Inferior parietal cortex (tissue), 1 donor: ENCODE measurements around the gene SLC30A1.
"Not testable (repeated sequence)": the region's sequence is repeated elsewhere in the genome, so short reads cannot be mapped to it uniquely, and the experiment has no call there.

ENCODE experiments used
- DNase-seq: peaks from one replicate; pipeline ENCODE4 v3.0.0-alpha.2; 2016; ENCODE audit errors: extremely low spot score

SLC30A1 gene

DNA sequence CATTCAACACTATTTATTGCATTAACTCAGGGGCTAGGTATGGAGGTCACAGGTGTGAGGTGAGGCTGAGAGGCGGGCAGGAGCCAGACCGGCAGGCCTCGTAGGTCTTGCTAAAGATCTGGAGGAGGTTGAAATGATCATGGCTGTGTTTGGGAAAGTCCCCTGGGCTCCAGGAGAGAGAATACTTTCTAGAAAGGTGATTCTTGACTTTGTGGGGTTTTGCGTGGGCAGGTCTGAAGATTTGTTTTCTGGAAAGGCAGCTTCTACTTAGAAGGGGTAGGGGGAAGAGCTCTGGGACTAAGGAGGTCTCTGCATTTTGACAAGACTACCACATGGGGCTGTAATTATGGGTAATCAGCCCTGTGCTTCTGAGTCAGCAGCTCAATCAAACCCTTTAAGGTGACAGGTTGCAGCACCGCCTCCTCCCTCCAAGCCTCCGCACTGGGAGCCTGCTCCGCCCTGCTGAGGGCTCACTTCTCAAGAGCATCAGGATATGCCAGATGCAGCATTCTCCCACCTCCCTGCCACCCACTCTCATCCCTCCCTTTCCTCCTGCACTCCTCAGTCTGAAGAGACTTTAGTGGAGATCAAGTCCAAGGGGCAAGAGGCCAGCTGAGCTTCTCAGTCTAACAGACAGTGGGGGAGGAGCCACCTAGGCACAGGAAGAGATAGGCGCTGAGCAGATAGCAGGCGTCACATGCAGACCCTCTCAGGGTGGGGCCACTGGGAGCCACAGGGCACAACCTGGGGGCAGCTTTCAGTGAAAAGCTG lies 30.5 kb downstream of the SLC30A1 start:
- no peak for DNase-seq

DNA sequence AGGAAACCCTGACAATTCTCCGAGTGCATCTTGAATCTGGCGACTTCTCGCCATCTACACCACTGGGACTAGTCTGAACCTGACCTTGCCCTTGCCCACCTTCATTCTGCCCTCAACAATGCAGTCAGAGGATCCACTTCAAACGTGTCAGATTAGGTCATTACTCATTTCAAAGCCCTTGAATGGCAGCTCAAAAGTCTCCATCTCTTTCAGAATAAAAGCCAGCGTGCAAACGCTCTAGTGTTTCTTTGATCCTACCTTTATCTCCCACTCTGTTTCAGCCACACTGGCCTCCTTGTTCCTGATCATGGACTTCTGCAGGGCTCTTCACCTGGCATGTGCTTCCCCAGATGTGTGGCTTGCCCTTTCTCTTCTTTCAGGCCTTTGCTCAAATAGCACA lies 31.3 kb downstream of the SLC30A1 start:
- no peak for DNase-seq

DNA sequence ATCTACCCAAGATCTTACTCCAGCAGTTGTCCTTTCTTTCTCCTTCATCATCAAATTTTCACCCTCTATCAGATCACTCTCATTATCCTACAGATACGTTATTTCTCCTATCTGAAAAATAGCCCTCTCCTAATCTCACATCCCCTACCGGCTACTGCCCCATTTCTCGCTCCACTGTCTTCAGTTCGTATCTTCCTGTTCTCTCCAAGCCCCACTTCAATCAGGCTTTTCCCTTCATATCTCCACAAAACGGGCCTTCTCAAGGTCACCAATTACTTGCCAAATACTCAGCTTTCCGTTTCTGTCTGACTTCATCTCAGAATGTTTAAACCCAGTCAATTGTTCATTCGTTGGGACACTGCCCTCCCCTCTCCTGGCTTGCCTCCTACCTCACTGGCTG lies 32.4 kb downstream of the SLC30A1 start:
- DNase-seq, result no peak

DNA sequence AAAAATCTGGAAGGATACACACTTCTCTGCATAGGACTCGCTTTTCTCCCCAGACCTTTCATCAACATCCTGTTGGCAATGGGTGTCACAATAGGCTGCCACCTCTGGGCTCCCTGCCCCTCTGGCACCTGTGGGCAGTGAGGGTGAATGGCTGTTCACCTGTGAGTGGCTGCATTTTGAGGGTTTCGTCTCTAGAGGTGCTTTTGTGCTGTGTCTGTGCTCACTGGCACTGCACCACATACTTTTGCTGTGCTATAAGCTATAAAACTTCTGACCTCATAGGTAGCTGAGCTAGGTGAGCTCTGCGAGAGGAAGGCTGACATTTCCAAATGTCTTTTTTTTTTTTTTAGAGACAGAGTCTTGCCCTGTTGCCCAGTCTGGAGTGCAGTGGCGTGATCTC lies 35.9 kb downstream of the SLC30A1 start:
- DNase-seq, result no peak

DNA sequence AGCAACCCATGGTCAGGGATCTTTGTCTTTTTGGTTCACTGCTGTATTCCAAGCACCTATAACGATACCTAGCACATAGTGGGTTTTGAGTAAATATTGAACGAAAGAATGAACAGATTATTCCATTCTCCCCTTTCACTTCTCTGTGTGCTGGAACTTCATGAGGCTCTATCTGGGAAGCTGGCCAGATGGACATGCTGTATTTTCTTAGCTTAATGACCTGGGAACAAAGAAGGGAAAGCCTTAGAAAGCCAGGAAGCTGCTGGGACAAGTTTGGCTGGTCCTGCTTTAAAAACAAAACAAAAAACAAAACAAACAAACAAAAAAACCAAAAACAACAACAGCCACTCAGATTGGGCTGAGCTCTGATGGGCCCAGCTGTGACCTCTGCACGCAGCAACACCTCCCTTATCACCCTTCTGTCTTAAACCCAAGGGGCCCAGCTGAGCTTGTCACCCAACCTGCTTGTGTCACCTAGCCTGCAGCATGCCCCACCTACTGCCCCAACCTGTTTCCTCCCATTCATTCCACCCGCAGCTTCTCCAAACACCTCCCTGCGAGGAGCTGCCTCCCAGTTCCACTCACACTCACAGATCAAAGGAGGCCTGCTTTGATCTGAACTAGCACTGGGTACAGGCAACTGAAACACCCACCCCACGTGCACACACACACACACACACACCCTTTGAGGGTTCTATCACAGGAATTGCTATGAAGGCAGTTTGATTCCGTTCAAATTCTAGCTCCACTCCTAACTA lies 37.1 kb downstream of the SLC30A1 start:
- DNase-seq, result no peak

DNA sequence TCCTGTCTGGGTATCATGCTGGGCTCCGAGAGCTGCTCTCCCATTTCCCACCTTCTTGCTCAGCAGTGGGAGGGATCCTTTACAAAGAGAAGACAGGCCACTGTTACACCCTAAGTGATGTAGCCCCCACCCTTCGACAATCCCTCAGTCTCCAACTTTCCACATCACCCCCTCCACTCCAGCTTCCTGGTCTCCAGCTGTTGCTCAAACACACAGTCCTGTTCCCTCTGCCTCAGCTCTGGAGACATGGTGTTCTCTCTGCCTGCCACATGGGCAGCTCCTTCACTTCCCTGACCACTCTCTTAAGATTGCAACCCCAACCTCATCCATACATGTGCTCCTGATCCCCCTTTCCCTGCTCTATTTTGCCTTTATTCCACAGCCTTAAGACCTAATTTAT lies 37.7 kb downstream of the SLC30A1 start:
- no peak for DNase-seq

DNA sequence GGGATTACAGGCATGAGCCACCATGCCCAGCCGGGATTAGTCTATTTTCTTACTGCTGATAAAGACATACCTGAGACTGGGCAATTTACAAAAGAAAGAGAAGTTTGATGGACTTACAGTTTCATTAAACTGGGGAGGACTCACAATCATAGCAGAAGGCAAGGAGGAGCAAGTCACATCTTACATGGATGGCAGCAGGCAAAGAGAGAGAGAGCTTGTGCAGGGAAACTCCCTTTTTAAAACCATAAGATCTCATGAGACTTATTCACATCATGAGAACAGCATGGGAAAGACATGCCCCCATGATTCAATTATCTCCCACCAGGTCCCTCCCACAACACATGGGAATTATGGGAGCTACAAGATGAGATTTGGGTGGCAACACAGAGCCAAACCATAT lies 38.1 kb downstream of the SLC30A1 start:
- not testable (repeated sequence) for DNase-seq

DNA sequence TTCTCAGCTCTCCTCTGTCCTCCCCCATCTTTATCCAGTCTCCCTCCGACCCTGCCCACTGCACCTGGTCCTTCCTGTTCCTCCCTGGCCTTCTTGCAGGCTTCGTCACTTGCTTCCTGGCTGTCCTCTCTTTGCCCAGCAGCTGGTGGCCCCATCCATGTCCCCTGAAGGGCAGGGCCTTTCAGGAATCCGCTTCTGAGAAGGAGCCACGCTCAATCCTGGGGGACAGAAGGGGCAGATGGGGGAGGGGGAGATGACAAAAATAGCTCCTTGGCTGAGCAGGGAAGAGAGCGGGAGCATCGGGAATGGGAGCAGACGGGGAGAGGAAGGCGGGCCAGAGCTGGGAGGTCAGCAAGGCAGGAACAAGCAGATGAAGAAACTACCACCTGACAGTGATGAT lies 40.7 kb downstream of the SLC30A1 start:
- DNase-seq, result no peak

DNA sequence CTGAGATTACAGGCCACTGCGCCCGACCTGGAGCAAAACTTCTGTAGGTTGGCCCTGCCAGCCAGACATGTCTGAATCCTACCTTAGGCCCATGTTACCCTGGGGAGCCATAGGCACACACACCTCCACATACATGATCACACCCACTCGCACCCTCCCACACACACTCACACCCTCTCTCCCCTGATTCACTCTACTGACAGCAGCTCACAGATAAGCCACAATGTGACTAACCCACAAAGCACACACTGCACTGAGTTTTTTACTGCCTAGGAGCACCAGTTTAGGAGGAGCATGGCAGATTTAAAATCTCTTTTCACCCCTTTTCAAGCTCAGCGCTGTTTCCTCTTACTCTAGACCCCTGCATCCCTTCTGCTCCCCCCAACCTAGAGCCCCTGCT lies 41.7 kb downstream of the SLC30A1 start:
- DNase-seq, result no peak

DNA sequence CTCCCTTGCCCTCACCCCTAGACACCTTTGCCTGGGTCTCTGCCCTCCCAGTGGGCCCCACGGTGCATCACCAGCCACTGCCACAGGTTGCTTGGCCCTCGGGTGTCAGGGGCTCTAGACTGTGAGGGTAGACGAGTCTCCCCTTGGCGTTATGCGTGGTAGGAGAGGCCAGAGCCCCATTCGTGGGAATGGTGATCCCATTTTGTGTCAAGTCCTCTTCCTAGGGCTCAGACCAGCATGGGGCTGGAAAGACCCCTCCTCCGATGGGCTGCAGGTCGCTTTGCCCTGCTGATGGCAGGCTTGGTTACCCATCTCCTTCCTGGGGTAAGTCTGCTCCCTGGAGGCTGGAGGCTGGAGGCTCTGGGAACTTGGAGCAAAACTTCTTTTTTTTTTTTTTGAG lies 42.4 kb downstream of the SLC30A1 start:
- DNase-seq, result no peak

DNA sequence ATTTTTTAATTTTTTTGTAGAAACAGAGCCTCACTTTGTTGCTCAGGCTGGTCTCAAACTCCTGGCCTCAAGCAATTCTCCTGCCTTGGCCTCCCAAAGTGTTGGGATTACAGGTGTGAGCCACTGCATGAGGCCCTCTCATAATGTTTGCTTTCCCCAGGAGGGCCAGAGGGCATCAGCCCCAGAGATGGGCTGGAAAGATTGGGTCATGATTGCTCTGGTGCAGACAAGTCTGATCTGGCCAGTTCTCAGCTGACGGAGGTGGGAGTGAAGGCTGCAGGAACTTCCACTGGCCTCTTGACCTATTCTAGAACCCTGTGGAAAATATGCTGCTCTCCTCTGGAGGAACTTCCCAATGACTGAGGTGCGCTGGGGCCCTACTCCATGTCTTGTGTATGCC lies 43.6 kb downstream of the SLC30A1 start:
- DNase-seq, result no peak

DNA sequence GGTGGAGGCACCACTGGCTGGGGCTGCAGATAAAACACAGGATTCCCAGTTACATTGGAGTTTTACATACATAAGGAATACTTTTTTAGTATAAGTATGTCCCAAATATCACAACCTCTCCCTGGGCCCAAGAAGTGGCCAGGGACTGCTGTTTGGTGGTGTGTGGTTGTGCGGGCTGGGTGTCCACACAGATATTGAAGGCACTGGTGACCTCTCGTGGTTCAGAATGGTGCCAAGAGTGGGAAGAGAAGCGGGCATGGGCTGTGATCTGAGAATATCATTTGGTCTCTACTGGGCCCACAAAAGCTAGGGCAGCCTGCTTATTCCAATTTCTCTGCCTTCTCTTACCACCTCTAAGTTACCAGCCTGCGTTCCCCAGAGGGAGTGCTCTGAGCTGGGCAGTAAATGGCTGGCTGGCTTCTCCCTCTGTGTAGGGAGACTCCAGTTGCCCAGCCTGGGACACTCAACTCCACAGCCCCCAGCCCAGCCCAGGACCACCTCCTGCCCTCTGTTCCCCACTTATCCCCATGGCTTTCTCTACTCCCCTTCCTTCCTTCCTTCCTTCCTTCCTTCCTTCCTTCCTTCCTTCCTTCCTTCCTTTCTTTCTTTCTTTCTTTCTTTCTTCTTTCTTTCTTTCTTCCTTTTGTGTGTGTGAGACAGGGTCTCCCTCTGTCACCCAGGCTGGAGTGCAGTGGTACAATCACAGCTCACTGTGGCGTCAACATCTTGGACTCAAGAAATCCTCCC lies 44.2 kb downstream of the SLC30A1 start:
- DNase-seq, result no peak

DNA sequence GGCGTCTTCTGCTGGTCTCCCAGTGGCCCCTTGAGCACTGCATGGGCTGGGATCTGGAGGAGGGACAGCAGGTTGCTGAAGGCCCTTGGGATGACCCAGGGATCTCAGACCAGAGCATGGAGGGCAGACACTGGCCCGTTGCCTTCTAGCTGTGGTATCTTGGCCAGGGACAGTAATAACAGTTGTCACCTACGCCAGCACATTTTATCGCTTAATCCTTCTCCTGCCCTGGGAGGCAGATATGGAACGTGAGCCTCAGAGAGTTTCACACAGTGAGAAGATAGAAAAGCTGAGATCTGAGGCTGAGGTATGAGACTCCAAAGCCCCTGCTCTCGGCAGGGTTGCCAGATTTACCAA lies 46.9 kb downstream of the SLC30A1 start:
- DNase-seq, result no peak

DNA sequence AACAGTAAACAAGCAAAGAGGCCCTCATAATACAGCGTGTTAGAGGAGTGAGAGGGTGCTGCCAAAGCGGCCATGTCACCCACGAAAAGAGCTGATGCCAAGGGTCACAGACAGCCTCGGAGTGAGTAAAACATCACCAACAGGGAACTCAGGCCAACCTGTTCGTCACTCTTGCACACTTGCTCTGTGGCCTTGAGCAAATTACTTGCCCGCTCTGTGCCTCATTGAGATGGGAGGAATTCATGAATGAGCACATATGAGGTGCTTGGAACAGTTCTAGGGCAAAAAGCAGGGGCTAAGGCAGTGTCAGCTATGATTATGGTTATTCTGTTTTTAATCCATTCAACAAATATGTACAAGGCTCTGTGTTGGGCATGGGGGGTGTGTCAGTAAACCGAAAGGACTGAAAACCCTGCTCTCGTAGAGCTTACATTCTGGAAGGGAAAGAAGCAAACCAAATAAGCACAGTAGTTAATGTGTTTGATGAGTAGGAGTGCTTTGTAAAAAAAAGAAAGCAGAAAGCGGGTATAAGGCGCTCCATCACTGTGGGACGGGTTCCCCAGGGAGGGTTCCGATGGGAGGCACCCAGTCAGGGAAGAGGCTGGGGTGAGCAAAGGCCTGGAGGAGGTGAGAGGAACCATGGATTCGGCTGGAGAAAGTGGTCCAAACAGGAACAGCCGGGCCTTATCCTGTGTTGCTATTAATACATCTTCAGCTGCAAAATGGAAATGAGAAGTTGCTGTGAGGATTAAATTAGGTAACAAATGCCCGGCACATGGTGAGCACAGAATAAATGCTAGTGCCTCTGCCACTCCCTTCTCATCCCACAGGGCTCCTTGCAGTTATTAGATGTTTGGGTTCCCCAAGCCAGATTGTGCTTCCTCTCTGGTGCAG lies 47.5 kb downstream of the SLC30A1 start:
- no peak for DNase-seq

DNA sequence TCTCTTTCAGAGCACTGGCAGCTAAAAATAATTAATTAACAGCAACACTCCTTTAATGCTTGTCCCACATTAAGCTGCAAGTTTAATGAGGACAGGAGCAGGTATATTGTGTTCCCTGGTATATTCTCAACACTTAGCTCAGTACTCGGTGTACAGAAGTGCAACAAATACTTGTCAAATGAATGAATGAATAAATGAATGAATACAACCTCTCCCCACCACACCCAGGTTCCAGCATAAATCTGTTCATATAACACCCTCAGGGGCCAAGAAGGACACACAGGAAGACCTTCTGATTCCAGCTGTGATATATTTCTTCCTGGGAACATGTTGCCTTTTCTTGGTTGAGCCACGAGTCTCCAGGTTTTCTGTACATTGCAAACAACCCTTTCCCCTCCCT lies 48.9 kb downstream of the SLC30A1 start:
- no peak for DNase-seq

DNA sequence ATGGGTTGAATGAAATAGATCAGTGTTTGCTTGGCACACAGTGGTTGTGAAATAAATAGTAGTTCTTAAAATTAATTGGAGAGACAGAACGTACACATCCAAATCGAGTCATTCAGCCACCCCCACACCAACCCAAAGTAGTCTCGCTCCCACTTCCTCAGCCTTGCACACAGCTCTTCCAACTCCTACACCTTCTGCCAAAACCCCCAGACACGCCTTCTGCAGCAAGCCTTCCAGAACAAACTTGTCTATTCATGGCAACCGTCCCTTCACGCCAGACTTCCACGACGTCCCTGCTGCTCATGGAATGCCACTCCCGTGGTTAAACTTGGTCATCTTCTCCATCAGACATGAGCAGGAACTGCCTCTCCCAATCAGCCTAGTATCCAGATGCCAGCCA lies 49.5 kb downstream of the SLC30A1 start:
- peak; percentile 51 for DNase-seq

DNA sequence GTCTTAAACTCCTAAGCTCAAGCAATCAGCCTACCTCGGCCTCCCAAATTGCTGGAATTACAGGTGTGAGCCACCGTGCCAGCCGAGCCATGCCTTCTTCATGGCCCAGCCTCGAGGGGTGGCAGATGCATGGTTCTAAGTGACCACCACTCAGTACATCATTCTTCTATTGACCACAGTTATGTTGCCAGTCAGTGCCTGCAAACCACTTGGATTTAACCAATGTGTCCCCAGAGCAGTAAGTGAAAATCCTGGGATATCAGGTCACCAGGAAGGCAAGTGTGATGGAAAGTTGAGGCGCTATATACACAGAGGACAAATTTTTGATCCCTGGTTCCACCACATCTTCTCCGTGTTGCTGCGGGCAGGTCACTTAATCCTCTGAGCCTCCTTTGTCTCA lies 50.0 kb downstream of the SLC30A1 start:
- DNase-seq, result no peak

DNA sequence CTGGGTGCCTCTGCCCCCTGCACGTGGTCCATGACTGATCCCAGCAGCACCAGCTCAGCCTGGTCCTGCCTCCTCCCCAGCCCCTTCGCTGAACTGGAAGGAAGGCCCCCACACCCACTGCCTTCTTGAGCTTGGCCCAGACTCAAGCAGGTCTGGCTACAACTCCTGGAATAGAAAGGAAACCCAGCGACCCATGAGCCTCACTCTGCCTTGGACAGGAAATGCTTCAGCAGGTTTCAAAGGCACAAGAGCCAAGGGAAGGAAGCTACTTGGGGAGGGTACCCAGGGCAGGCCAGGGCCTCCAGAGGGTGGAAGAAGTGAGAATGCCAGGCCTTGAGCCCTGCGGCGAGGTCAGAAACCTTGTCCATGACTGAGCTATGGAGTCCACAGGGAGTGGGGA lies 51.1 kb downstream of the SLC30A1 start:
- no peak for DNase-seq

DNA sequence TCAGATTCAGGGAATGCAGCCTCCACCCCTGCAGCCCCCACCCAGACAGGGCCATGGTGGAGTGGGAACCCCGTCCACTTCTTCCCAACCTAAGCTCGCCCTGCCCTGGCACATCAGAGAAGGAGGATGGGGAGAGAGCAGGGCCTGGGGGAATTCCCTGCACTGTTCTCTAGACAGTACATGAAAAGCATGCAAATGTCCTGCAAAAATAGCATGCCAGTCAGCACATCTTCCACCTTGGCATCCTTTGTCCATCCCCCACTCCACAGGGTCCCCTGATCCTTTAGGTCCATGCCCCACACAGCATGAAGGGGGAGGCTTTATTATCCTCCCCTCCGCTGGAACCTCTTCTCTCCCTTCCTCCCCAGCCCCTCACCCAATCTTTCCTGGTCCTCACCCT lies 52.0 kb downstream of the SLC30A1 start:
- no peak for DNase-seq

DNA sequence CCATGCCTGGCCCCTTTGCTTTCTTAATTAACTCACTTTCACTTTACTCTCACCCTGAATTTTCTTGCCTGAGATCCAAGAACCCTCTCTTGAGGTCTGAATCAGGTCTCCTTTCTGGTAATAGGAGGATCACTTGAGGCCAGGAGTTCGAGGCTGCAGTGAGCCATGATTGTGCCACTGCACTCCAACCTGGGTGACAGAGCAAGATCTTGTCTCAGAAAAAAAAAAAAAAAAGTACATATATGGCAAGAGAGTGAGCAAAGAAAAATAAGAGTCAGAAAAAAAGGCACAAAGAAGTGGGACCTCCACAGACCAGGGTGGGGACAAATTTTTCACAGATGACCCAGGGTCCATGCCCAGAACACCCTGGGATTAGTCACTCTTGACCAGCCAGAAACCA lies 52.9 kb downstream of the SLC30A1 start:
- no peak for DNase-seq

DNA sequence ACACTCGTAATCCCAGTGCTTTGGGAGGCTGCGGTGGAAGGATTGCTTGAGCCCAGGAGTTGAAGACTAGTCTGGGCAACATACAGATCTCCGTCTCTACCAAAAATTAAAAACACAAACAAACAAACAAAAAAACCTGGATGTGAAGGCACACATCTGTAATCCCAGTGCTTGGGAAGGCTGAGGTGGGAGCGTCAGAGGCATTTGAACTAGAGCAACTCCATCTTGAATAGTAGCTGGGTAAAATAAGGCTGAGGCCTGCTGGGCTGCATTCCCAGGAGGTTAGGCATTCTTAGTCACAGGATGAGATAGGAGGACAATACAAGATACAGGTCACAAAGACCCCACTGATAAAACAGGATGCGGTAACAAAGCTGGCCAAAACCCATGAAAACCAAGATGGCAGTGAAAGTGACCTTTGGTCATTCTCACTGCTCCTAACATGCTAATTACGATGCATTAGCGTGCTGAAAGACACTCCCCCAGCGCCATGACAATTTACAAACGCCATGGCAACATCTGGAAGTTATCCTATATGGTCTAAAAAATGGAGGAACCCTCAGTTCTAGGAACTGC lies 53.8 kb downstream of the SLC30A1 start:
- no peak for DNase-seq
